Epithelial cell of proximal tubule (primary cell): ENCODE data around the gene NT5DC4. TPM values are rescaled to one million over a fixed set of nuclear protein-coding genes. Genes with fewer than 3 reads are reported as not detected.

Source experiments
- DNase-seq: peaks from one replicate; pipeline ENCODE4 v3.0.0-alpha.2; 2011; ENCODE audit warnings: low read depth
- H3K4me3 ChIP-seq: 2 replicates; pipeline ENCODE4 v1.5.1; 2011; ENCODE audit warnings: low read depth, mild to moderate bottlenecking, low read length
- total RNA-seq: library from RNA; depleted of rRNA; stranded (reverse); fragments of >200 nt; gene quantifications from 2 replicates; pipeline ENCODE4 v1.2.3, GENCODE V29; 2015
- TF ChIP-seq, protein P1 (sequence below): conservative IDR thresholded peaks from 2 replicates; pipeline ENCODE4 v1.5.1; 2012; ENCODE audit warnings: low read depth, mild to moderate bottlenecking, low read length

Gene NT5DC4
- total RNA-seq, 1 donor from 2014 or later, result not detected

DNA sequence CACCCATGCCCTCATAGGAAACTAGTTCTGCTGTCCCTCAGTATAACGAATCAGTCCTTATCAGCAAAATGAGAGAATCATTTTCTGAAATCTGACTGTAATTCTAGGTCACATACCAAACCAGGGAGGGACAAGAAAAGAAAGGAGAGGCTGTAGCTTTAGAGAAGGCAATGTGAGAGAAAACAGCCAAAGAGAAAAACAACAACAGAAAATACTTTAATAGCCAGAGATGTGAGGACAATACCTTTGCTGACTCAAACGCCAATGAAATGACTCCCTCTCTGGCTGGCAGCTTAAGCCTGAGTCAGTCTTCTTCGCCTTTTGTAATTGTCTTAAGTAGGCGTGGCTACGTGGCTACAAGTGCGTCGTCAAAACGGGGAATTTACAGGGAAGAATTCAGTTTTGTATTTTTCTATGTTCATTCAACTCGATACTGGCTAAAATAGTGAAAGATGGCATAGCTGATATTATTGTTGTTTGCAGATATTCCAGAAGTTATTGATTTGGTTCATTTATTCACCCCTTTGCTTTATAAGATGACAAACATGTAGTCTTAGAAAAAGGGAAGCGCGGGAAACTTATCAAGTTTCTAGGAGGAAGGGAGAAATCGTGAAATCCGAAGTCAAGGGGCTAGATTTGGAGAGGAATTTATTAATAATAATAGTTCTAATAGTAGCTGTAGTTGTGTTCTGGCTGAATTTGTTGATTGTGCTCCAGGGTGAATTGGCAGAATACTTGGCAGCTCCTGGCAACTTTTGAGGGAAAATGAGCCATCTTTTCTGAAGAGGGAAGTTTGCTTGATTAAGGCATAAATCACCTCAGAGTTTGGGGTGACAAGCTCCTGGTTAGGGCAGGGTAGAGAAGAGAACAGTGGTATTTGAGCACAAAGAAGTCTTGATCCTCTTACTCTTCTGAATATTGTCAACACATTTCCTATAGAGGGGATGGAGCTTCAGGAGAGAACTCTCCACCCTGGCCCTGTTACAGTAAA lies 63.7 kb downstream of the NT5DC4 start, which contains the start of gene IL1A:
TSS of gene IL1A (minus strand) at position 295 of the 991 bp plus-strand sequence. CDS start 723 bp downstream, outside the sequence.
- TF ChIP-seq, protein P1, sequence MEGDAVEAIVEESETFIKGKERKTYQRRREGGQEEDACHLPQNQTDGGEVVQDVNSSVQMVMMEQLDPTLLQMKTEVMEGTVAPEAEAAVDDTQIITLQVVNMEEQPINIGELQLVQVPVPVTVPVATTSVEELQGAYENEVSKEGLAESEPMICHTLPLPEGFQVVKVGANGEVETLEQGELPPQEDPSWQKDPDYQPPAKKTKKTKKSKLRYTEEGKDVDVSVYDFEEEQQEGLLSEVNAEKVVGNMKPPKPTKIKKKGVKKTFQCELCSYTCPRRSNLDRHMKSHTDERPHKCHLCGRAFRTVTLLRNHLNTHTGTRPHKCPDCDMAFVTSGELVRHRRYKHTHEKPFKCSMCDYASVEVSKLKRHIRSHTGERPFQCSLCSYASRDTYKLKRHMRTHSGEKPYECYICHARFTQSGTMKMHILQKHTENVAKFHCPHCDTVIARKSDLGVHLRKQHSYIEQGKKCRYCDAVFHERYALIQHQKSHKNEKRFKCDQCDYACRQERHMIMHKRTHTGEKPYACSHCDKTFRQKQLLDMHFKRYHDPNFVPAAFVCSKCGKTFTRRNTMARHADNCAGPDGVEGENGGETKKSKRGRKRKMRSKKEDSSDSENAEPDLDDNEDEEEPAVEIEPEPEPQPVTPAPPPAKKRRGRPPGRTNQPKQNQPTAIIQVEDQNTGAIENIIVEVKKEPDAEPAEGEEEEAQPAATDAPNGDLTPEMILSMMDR, result no peak
- peak within 1 kb of the TSS; percentile 36 for H3K4me3 ChIP-seq

GRCh38 chr2:112787294-112787693 lies 66.5 kb downstream of the NT5DC4 start:
- DNase-seq, result no peak
- no peak overlapping the region for H3K4me3 ChIP-seq
- TF ChIP-seq, protein P1, result no peak

More for the DNA sequence above, 63.7 kb downstream of the NT5DC4 start, which contains the start of gene IL1A:
- DNase-seq, result peak; percentile 40

DNA sequence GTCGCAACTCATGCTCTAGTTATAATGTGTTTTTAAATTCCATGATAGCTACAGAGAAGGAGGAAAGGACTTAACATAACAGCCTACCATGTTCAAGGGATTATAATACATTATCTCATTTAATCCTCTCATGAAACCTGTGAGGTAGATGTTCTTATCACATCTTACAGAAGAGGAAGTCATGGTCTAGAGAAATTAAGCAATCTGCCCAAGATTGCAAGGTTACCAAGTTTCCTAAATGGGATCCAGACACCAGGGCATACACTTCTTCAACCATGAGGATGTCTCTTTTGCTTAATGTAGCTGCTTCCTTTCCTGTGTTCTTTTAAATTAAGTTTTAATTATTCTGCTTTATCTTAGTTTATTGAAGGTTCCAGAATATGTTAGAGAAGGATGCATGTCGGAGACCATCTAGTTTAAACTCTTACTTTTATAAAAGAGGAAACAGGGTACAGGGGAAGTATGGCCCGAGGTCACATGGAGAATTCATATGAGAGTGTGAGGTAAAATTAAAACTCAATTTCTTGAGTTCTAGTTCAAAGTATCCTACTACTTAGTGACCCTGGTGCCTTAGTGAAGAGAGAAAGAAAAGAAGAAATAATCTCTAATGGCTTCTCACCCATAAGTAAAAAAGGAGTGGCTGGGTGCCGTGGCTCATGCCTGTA lies 67.0 kb downstream of the NT5DC4 start:
- TF ChIP-seq, protein P1, result no peak
- no peak for DNase-seq
- H3K4me3 ChIP-seq, result no peak overlapping the region

- TF ChIP-seq, protein P1, result no peak
- DNase-seq, result no peak
- H3K4me3 ChIP-seq, result no peak overlapping the region
Observed at GRCh38 chr2:112788653-112789052, 67.8 kb downstream of the NT5DC4 start.

Other genes starting within 250 kb of the NT5DC4 start
- gene TTL, start 238.9 kb upstream of the NT5DC4 start, total RNA-seq, result 42.3 and 60.9 TPM in 2 replicates
- gene POLR1B, start 178.6 kb upstream of the NT5DC4 start, total RNA-seq, result 9.7 and 26.3 TPM in 2 replicates
- gene CHCHD5, start 136.4 kb upstream of the NT5DC4 start, total RNA-seq, result 30.4 and 42.3 TPM in 2 replicates
- 60.1 and 89.7 TPM in 2 replicates for gene SLC20A1, start 75.1 kb upstream of the NT5DC4 start, total RNA-seq
- gene CKAP2L, start 43.6 kb downstream of the NT5DC4 start, total RNA-seq, result 18.8 and 23.4 TPM in 2 replicates
- gene IL1A, start 63.5 kb downstream of the NT5DC4 start, total RNA-seq, result 1.4 TPM in 2 replicates
- gene IL1B, start 115.8 kb downstream of the NT5DC4 start, total RNA-seq, result 0.65 TPM in 1 of 2 replicates, not detected in the other
- not detected in 2 replicates for gene IL37, start 190.1 kb downstream of the NT5DC4 start, total RNA-seq